GM23248 (cell line): Measurements from ENCODE around the gene ASB10.

Experiments
- EZH2 ChIP-seq: fragments of 200-600 bp; sonication (generic); IDR thresholded peaks from 2 replicates; pipeline ENCODE4 v1.6.1; 2018; ENCODE audit warnings: antibody characterized with exemption, mild to moderate bottlenecking; ENCODE audit not compliant: insufficient read depth, poor library complexity, severe bottlenecking
- EZH2phosphoT487 ChIP-seq: fragments of 200-600 bp; sonication (generic); IDR thresholded peaks from 2 replicates; pipeline ENCODE4 v1.6.1; 2018; ENCODE audit warnings: antibody characterized with exemption, moderate library complexity, mild to moderate bottlenecking, low read depth; ENCODE audit not compliant: insufficient read depth

DNA sequence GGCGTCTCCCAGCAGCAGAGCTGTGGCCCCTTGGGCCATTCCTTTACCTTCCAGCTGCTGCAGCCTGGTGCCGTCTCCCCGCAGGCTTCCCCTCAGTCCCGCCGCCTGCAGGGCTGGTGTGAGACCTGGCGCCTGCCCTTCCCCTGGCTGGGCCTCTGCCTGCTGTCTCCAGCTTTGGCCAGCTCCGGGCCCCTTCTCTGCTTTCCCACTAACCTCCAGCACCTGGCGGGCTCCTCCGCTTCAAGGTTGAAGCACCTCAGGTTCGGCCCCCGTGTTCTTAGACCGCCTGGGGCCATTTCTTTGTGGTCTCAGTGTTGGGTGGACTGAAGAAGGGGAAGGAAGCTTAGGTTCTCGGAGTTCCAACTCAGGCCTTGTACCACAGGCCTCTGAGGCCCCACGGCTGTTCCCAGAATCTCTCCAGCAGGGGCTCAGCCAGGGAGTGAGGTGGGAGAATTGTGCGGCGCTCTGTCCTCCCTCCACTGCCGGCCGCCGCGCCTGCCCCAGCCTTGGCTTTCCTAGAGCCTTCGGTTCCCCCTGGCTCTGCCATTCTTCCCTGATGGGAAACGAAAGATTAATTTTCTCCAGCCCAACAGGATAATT lies 49.9 kb downstream of the ASB10 start:
- TF ChIP-seq EZH2 (no peak), EZH2phosphoT487 (no peak)
